ENCODE results near the gene DPP9.

- TF ChIP-seq CTCF (IDR thresholded peaks at IDR 0.05; ENCODE audit: low read depth, low read length) (no peak), EZH2phosphoT487 (IDR thresholded peaks at IDR 0.05; ENCODE audit: low read depth) (no peak)
Measured at GRCh38 chr19:4768934-4769777, 45.5 kb upstream of the DPP9 start.
